HepG2 (cell line): ENCODE measurements around the gene PXDC1. TPM values are rescaled to one million over a fixed set of nuclear protein-coding genes. Genes with fewer than 3 reads are reported as not detected.

Experiments used
- CEBPG ChIP-seq: IDR thresholded peaks from 2 replicates; pipeline ENCODE4 v1.6.1; 2016
- NR2F1 ChIP-seq, 2 experiments: fragments of 450-650 bp in 1 of 2; formaldehyde crosslinking in 1 of 2; IDR thresholded peaks; 2 replicates each; pipeline versions ENCODE4 v1.5.0 to v1.6.1; 2016 to 2020; ENCODE audit warnings: mild to moderate bottlenecking in 1 of 2, missing compliant biosample characterization in 1 of 2, missing genetic modification reagents in 1 of 2, moderate library complexity in 1 of 2
- TCF7 ChIP-seq: sonication (generic); IDR thresholded peaks from 2 replicates; pipeline ENCODE4 v1.6.1; 2016; ENCODE audit warnings: antibody characterized with exemption, low read depth
- ZFP62 ChIP-seq: sonication (generic); formaldehyde crosslinking; IDR thresholded peaks from 2 replicates; pipeline ENCODE4 v1.4.0; 2020; ENCODE audit warnings: missing genetic modification reagents
- ZNF589 ChIP-seq: sonication (generic); formaldehyde crosslinking; conservative IDR thresholded peaks from 2 replicates; pipeline ENCODE4 v1.8.0; 2022; ENCODE audit warnings: mild to moderate bottlenecking, moderate library complexity, missing genetic modification reagents
- ZNF724P ChIP-seq: sonication (generic); formaldehyde crosslinking; IDR thresholded peaks from 2 replicates; pipeline ENCODE4 v1.8.0; 2022; ENCODE audit warnings: missing genetic modification reagents, borderline replicate concordance
- polyA plus RNA-seq, 8 experiments: library from polyadenylated mRNA; depleted of rRNA in 3 of 8; stranded (reverse) in 7 of 8; unstranded in 1 of 8; fragments of >200 nt; fragmentation: Illumina TruSeq in 4 of 8; extraction: Trizol in 4 of 8; gene quantifications; 2 replicates each; pipeline versions ENCODE4 v1.2.1 to v1.2.3, GENCODE V29; 2011 to 2016; ENCODE audit warnings: low read depth in 4 of 8, missing spikeins in 1 of 8, mixed read lengths in 1 of 8; ENCODE audit not compliant: insufficient read depth in 1 of 8
- total RNA-seq, 5 experiments: library from RNA; depleted of rRNA; stranded (reverse); fragments of >200 nt; fragmentation: Illumina TruSeq; extraction: Trizol; gene quantifications; 2 replicates each; pipeline ENCODE4 v1.2.3, GENCODE V29; 2016; ENCODE audit warnings: low read depth in 1 of 5
- TF ChIP-seq, protein P1 (sequence below): sonication (generic); formaldehyde crosslinking; IDR thresholded peaks from 2 replicates; pipeline ENCODE4 v1.8.0; 2022; ENCODE audit warnings: missing genetic modification reagents, mild to moderate bottlenecking, borderline replicate concordance
- TF ChIP-seq, protein P2 (sequence below): sonication (generic); formaldehyde crosslinking; IDR thresholded peaks from one replicate; pipeline ENCODE4 v1.5.1; 2020; ENCODE audit warnings: mild to moderate bottlenecking, missing genetic modification reagents; ENCODE audit errors: not compliant biosample characterization
- TF ChIP-seq, protein P3 (sequence below): sonication (generic); formaldehyde crosslinking; IDR thresholded peaks from 2 replicates; pipeline ENCODE4 v1.5.0; 2020; ENCODE audit warnings: mild to moderate bottlenecking, missing genetic modification reagents, borderline replicate concordance

The PXDC1 gene
- total and polyA plus RNA-seq, 2 of the 13 experiments (the other 11 are each of a cell fraction or from before 2014, with no cell fraction given): 32.4 to 34.7 TPM

DNA sequence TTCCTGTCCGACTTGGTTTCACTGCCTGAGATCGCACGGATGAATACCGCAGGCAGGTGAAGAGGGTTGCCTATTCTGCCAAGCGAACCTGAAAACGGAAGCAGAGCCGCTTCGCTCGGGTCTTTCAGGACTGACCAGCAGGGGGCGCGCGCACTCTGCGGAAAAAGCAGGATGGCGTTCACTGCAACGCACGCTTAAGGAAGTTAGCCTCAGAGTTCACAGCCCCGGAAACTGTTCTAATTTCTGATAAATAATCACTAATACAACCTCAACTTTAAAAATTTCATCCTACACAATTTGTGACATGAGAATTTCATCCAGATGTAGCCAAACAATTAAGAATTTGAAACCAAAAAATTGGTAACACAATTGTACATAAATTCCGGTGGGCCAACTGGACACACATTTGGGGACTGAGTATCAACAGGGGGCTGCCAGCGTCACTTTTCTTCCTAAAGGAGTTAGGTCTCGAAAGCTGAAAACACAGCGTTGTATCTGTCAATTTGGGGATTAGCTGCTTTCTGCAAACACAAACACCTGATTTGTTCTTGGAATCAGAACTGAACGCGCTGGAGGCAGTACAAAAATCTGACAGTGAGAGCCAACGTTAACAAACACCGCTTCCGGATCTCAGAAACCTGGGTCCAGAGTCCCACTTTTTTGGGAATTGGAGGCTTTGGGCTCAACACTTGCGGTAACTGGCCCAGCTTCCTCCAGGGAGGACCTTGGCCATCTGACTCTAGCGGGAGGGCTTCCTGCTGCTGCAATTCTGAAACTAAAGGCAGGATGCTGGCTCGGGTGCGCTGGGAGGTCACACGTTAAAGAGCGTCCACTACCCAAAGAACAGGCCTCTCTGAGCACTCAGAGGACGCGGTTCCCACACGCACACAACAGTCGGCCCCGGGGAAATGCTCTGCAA is 8.8 kb downstream of the PXDC1 start (continued):
- no peak for TF ChIP-seq TCF7
- TF ChIP-seq, protein P1, sequence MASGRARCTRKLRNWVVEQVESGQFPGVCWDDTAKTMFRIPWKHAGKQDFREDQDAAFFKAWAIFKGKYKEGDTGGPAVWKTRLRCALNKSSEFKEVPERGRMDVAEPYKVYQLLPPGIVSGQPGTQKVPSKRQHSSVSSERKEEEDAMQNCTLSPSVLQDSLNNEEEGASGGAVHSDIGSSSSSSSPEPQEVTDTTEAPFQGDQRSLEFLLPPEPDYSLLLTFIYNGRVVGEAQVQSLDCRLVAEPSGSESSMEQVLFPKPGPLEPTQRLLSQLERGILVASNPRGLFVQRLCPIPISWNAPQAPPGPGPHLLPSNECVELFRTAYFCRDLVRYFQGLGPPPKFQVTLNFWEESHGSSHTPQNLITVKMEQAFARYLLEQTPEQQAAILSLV (CRISPR knock-in tag): no peak
- TF ChIP-seq, protein P2, sequence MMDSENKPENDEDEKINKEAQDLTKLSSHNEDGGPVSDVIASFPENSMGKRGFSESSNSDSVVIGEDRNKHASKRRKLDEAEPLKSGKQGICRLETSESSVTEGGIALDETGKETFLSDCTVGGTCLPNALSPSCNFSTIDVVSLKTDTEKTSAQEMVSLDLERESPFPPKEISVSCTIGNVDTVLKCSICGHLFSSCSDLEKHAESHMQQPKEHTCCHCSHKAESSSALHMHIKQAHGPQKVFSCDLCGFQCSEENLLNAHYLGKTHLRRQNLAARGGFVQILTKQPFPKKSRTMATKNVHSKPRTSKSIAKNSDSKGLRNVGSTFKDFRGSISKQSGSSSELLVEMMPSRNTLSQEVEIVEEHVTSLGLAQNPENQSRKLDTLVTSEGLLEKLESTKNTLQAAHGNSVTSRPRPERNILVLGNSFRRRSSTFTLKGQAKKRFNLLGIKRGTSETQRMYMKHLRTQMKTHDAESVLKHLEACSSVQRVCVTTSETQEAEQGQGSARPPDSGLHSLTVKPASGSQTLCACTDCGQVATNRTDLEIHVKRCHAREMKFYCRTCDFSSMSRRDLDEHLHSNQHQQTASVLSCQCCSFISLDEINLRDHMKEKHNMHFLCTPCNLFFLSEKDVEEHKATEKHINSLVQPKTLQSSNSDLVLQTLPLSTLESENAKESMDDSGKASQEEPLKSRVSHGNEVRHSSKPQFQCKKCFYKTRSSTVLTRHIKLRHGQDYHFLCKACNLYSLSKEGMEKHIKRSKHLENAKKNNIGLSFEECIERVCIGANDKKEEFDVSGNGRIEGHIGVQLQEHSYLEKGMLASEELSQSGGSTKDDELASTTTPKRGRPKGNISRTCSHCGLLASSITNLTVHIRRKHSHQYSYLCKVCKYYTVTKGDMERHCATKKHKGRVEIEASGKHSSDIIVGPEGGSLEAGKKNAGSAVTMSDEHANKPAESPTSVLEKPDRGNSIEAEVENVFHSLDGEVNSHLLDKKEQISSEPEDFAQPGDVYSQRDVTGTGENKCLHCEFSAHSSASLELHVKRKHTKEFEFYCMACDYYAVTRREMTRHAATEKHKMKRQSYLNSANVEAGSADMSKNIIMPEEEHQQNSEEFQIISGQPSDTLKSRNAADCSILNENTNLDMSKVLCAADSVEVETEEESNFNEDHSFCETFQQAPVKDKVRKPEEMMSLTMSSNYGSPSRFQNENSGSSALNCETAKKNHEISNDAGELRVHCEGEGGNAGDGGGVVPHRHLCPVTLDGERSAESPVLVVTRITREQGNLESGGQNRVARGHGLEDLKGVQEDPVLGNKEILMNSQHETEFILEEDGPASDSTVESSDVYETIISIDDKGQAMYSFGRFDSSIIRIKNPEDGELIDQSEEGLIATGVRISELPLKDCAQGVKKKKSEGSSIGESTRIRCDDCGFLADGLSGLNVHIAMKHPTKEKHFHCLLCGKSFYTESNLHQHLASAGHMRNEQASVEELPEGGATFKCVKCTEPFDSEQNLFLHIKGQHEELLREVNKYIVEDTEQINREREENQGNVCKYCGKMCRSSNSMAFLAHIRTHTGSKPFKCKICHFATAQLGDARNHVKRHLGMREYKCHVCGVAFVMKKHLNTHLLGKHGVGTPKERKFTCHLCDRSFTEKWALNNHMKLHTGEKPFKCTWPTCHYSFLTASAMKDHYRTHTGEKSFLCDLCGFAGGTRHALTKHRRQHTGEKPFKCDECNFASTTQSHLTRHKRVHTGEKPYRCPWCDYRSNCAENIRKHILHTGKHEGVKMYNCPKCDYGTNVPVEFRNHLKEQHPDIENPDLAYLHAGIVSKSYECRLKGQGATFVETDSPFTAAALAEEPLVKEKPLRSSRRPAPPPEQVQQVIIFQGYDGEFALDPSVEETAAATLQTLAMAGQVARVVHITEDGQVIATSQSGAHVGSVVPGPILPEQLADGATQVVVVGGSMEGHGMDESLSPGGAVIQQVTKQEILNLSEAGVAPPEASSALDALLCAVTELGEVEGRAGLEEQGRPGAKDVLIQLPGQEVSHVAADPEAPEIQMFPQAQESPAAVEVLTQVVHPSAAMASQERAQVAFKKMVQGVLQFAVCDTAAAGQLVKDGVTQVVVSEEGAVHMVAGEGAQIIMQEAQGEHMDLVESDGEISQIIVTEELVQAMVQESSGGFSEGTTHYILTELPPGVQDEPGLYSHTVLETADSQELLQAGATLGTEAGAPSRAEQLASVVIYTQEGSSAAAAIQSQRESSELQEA (CRISPR knock-in tag): no peak
- peak; percentile 48 for TF ChIP-seq CEBPG (CRISPR knock-in tag)
- TF ChIP-seq NR2F1 (CRISPR knock-in tag; IDR thresholded peaks at IDR 0.05): peak in 1 of 2 experiments; percentile 27; a peak in 1 of 4 replicates
- TF ChIP-seq ZNF724P (CRISPR knock-in tag): peak; percentile 45; the same call in 1 of the 2 replicates
- no peak for TF ChIP-seq ZNF589
- TF ChIP-seq, protein P3, sequence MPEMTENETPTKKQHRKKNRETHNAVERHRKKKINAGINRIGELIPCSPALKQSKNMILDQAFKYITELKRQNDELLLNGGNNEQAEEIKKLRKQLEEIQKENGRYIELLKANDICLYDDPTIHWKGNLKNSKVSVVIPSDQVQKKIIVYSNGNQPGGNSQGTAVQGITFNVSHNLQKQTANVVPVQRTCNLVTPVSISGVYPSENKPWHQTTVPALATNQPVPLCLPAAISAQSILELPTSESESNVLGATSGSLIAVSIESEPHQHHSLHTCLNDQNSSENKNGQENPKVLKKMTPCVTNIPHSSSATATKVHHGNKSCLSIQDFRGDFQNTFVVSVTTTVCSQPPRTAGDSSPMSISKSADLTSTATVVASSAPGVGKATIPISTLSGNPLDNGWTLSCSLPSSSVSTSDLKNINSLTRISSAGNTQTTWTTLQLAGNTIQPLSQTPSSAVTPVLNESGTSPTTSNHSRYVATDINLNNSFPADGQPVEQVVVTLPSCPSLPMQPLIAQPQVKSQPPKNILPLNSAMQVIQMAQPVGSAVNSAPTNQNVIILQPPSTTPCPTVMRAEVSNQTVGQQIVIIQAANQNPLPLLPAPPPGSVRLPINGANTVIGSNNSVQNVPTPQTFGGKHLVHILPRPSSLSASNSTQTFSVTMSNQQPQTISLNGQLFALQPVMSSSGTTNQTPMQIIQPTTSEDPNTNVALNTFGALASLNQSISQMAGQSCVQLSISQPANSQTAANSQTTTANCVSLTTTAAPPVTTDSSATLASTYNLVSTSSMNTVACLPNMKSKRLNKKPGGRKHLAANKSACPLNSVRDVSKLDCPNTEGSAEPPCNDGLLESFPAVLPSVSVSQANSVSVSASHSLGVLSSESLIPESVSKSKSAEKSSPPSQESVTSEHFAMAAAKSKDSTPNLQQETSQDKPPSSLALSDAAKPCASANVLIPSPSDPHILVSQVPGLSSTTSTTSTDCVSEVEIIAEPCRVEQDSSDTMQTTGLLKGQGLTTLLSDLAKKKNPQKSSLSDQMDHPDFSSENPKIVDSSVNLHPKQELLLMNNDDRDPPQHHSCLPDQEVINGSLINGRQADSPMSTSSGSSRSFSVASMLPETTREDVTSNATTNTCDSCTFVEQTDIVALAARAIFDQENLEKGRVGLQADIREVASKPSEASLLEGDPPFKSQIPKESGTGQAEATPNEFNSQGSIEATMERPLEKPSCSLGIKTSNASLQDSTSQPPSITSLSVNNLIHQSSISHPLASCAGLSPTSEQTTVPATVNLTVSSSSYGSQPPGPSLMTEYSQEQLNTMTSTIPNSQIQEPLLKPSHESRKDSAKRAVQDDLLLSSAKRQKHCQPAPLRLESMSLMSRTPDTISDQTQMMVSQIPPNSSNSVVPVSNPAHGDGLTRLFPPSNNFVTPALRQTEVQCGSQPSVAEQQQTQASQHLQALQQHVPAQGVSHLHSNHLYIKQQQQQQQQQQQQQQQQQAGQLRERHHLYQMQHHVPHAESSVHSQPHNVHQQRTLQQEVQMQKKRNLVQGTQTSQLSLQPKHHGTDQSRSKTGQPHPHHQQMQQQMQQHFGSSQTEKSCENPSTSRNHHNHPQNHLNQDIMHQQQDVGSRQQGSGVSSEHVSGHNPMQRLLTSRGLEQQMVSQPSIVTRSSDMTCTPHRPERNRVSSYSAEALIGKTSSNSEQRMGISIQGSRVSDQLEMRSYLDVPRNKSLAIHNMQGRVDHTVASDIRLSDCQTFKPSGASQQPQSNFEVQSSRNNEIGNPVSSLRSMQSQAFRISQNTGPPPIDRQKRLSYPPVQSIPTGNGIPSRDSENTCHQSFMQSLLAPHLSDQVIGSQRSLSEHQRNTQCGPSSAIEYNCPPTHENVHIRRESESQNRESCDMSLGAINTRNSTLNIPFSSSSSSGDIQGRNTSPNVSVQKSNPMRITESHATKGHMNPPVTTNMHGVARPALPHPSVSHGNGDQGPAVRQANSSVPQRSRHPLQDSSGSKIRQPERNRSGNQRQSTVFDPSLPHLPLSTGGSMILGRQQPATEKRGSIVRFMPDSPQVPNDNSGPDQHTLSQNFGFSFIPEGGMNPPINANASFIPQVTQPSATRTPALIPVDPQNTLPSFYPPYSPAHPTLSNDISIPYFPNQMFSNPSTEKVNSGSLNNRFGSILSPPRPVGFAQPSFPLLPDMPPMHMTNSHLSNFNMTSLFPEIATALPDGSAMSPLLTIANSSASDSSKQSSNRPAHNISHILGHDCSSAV (CRISPR knock-in tag): no peak
- TF ChIP-seq ZFP62 (CRISPR knock-in tag): no peak
